ENCODE results near the gene SOCS1.
A peak's percentile ranks its signal among the peaks of the same experiment; 100 is the strongest.

- TF ChIP-seq CTCF (conservative IDR thresholded peaks at IDR 0.05; ENCODE audit: low read depth in 2 of 2) = no peak
- TF ChIP-seq POLR2AphosphoS5 (IDR thresholded peaks at IDR 0.05; ENCODE audit: low read depth) = peak; percentile 31; the same call in 1 of the 2 replicates
Observed at GRCh38 chr16:11253009-11253994, 2.7 kb downstream of the SOCS1 start.
